ENCODE data around the gene RAVER2.
"Not testable (repeated sequence)": the region's sequence is repeated elsewhere in the genome, so short reads cannot be mapped to it uniquely, and the experiment has no call there.

RAVER2 gene

GRCh38 chr1:64721576-64722145, 23.2 kb upstream of the RAVER2 start:
- TF ChIP-seq, protein P1, sequence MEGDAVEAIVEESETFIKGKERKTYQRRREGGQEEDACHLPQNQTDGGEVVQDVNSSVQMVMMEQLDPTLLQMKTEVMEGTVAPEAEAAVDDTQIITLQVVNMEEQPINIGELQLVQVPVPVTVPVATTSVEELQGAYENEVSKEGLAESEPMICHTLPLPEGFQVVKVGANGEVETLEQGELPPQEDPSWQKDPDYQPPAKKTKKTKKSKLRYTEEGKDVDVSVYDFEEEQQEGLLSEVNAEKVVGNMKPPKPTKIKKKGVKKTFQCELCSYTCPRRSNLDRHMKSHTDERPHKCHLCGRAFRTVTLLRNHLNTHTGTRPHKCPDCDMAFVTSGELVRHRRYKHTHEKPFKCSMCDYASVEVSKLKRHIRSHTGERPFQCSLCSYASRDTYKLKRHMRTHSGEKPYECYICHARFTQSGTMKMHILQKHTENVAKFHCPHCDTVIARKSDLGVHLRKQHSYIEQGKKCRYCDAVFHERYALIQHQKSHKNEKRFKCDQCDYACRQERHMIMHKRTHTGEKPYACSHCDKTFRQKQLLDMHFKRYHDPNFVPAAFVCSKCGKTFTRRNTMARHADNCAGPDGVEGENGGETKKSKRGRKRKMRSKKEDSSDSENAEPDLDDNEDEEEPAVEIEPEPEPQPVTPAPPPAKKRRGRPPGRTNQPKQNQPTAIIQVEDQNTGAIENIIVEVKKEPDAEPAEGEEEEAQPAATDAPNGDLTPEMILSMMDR (IDR thresholded peaks at IDR 0.05) = no peak
- Histone ChIP-seq H3K36me3 (no peaks in the 10 kb centered on the region), H3K27ac (no peak overlapping the region), H3K4me1 (ENCODE audit: control insufficient read depth in 1 of 2, insufficient read depth in 1 of 2, low read depth in 1 of 2, low read length in 1 of 2) (no peaks in the 10 kb centered on the region), H3K27me3 (no peaks in the 10 kb centered on the region), H3K4me3 (ENCODE audit: low read depth in 1 of 2, low read length in 1 of 2) (no peak overlapping the region), H3K9me3 (no peaks in the 10 kb centered on the region)

DNA sequence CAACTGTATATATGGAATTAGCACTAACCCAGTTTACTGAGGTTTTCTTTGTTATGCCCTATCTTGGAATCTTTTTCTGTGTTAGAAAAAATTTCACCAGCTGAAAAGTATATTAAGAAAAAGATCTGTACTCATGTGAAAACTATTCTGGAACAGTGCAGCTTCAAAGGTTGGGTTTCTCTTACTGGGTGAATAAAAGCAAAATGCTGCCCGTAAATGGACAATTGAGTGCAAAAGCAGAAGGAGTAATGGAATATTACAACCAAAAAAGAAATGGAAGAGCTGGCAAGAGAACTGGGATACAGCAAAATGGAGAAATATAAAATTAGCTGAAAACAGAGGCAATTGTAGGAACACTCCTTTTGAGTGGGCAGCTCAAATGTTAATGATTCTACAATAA, 17.0 kb upstream of the RAVER2 start:
- no peaks in the 10 kb centered on the region for H3K36me3 ChIP-seq
- H3K27me3 ChIP-seq = no peaks in the 10 kb centered on the region
- TF ChIP-seq, protein P1 (IDR thresholded peaks at IDR 0.05) = no peak
- no peaks in the 10 kb centered on the region for H3K4me1 ChIP-seq (ENCODE audit: control insufficient read depth in 1 of 2, insufficient read depth in 1 of 2, low read depth in 1 of 2, low read length in 1 of 2)
- H3K4me3 ChIP-seq (ENCODE audit: low read depth in 1 of 2, low read length in 1 of 2) = no peak overlapping the region
- H3K9me3 ChIP-seq = no peaks in the 10 kb centered on the region
- no peak overlapping the region for H3K27ac ChIP-seq

DNA sequence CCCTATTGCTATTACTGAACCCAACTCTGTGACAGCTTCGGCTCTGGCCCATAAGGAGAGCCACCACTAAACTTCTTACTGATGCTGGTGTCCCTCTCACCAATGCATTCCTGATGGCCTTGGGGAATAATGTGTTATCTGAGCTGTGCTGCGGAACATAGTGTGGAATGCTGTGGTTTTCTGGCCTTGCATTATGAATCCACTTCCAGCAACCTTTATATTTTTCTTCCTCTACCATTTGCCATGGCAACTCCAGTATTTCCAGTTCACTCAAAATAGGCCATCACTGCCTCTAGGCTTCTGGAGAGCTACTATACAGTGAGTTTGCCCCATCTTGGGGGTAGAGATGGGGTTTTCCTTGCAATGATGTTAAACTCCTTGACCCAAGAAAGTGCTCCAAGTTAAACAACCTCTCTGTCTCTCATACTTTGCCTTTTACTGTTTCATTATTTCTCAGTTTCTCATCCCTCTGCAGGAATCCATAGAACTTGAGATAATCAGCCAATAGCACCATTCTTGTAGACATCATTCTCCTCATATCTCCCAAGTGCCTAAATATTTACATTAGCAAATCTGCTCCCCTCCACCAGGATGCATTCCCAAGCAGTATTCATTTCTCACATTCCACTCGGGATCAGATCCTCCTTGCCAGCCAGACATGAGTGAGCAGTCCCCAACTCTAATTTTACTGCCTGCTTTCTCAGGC, 11.1 kb upstream of the RAVER2 start:
- Histone ChIP-seq H3K9me3 (no peaks in the 10 kb centered on the region), H3K27ac (no peak overlapping the region), H3K27me3 (no peaks in the 10 kb centered on the region), H3K4me3 (ENCODE audit: low read depth in 1 of 2, low read length in 1 of 2) (no peak overlapping the region), H3K36me3 (no peaks in the 10 kb centered on the region), H3K4me1 (ENCODE audit: control insufficient read depth in 1 of 2, insufficient read depth in 1 of 2, low read depth in 1 of 2, low read length in 1 of 2) (no peaks in the 10 kb centered on the region)
- TF ChIP-seq, protein P1 (IDR thresholded peaks at IDR 0.05) = no peak

- Histone ChIP-seq H3K27me3 (no peaks in the 10 kb centered on the region), H3K36me3 (no peaks in the 10 kb centered on the region), H3K27ac (no peak overlapping the region), H3K9me3 (no peaks in the 10 kb centered on the region), H3K4me3 (ENCODE audit: low read depth in 1 of 2, low read length in 1 of 2) (no peak overlapping the region), H3K4me1 (ENCODE audit: control insufficient read depth in 1 of 2, insufficient read depth in 1 of 2, low read depth in 1 of 2, low read length in 1 of 2) (no peaks in the 10 kb centered on the region)
- TF ChIP-seq, protein P1 (IDR thresholded peaks at IDR 0.05) = no peak
Observed at GRCh38 chr1:64734287-64734652, 10.6 kb upstream of the RAVER2 start.

DNA sequence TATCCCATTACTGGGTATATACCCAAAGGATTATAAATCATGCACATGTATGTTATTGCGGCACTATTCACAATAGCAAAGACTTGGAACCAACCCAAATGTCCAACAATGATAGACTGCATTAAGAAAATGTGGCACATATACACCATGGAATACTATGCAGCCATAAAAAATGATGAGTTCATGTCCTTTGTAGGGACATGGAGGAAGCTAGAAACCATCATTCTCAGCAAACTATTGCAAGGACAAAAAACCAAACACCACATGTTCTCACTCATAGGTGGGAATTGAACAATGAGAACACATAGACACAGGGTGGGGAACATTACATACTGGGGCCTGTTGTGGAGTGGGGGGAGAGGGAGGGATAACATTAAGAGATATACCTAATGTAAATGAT, 4.2 kb upstream of the RAVER2 start:
- H3K4me3 ChIP-seq (ENCODE audit: low read depth in 1 of 2, low read length in 1 of 2); H3K9me3 ChIP-seq; H3K27ac ChIP-seq; H3K36me3 ChIP-seq: not testable (repeated sequence)
- Histone ChIP-seq H3K4me1 (ENCODE audit: control insufficient read depth in 1 of 2, insufficient read depth in 1 of 2, low read depth in 1 of 2, low read length in 1 of 2) (peaks cover 10 to 11% of the 10 kb centered on the region in 2 experiments), H3K27me3 (peaks cover 18% of the 10 kb centered on the region)

DNA sequence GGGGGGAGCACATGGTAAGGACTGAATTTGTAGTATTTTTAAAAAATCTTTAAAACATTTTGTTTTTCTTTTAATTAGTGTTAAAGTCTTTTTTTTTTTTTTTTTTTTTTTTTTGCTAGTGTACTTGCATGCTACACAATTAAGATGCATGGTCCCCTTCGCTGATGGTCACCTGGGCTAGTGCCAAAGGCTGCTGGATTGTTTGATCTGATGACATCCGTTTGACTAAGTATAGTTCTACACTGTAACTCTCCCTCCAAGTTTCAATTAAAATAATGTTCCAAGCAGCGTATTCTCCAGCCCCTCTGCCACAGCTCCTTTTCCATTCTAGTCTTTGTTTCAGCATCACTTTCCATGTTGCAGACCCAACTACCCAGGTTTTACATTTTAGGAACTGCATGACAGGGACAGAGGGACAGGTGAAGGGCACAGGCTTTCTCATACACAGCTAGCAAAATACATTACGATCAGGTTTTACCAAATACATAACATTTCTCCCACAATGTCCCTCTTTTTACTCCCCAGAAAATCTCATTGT, 852 bp upstream of the RAVER2 start:
- no peak overlapping the region for H3K27ac ChIP-seq

More for the DNA sequence above, 852 bp upstream of the RAVER2 start:
- Histone ChIP-seq H3K36me3 (no peaks in the 10 kb centered on the region), H3K9me3 (no peaks in the 10 kb centered on the region), H3K4me3 (ENCODE audit: low read depth in 1 of 2, low read length in 1 of 2) (peak overlapping the region; percentile 58 to 72), H3K27me3 (peaks cover 18% of the 10 kb centered on the region), H3K4me1 (ENCODE audit: control insufficient read depth in 1 of 2, insufficient read depth in 1 of 2, low read depth in 1 of 2, low read length in 1 of 2) (peaks cover 21 to 25% of the 10 kb centered on the region in 2 experiments)
- TF ChIP-seq, protein P1 (IDR thresholded peaks at IDR 0.05) = no peak
